ENCODE data around the gene BICD2. TPM values are rescaled to one million over a fixed set of nuclear protein-coding genes. Genes with fewer than 3 reads are reported as not detected.

Gene BICD2
- total RNA-seq, 2 experiments from 2014 or later = 16.5 to 17.2 TPM

DNA sequence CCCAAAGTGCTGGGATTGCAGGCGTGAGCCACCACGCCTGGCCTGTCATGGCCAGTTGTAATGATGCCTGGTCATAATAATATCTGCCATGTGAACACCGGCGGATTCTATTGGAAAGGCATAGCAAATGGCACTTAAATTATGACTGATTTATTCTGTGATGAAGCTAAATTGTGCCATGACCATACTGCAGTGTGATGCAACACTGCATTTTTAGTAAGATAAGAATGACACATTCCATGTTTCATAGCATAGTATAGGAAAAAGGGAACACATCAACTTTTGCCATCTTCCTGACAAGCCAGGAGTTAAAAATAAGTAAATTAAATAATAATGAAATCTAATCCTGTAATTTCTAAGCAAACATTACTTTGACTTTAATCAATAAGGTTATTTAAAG lies 30.4 kb upstream of the BICD2 start:
- H3K4me1 Mint-ChIP-seq (ENCODE audit: low read depth) = peaks cover 12% of the 10 kb centered on the region
- no peak overlapping the region for H3K4me3 Mint-ChIP-seq
- ChIA-PET CTCF (interaction anchor here (0.7 kb wide), 1 partner anchor 51 kb away, joined by 3 read pairs; no protein-coding TSS in a partner anchor), POLR2A (no interaction called here)
- intact Hi-C loops (cut with micrococcal nuclease) = loop anchor here (5.0 kb wide), 1 partner anchor 658 kb away; no protein-coding TSS in a partner anchor
- H3K27ac Mint-ChIP-seq = no peak overlapping the region
- H3K36me3 Mint-ChIP-seq = no peaks in the 10 kb centered on the region
- no peaks in the 10 kb centered on the region for H3K9me3 Mint-ChIP-seq
- DNase-seq = no peak
- H3K27me3 Mint-ChIP-seq = peaks cover 11% of the 10 kb centered on the region

DNA sequence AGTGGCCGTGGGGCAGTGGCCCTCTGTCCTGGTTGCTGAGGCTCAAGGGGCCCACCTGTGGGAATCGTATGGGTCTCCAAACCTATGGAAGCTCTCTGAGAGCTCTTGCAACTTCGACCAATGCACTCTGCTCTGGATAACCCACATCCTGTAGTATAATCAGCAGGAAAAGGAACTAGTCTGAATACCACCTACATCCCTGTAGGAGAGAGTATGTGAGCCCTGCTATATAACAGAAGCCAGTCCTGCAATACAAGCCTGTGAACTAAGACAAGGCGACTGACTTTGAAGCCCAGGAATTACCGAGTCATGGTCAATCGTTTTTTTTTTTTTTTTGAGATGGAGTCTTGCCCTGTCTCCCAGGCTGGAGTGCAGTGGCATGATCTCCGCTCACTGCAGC lies 29.8 kb upstream of the BICD2 start:
- Mint-ChIP-seq H3K36me3 (no peaks in the 10 kb centered on the region), H3K27ac (no peak overlapping the region), H3K27me3 (peaks cover 11% of the 10 kb centered on the region), H3K4me1 (ENCODE audit: low read depth) (peaks cover 12% of the 10 kb centered on the region), H3K9me3 (no peaks in the 10 kb centered on the region), H3K4me3 (no peak overlapping the region)
- intact Hi-C loops (cut with micrococcal nuclease) = loop anchor here (5.0 kb wide), 1 partner anchor 657 kb away; no protein-coding TSS in a partner anchor
- POLR2A ChIA-PET = no interaction called here
- CTCF ChIA-PET = interaction anchor here (0.7 to 4.1 kb wide), 2 partner anchors 13 to 52 kb away, joined by 3 to 24 read pairs; no protein-coding TSS in a partner anchor
- no peak for DNase-seq

- H3K27me3 Mint-ChIP-seq = no peaks in the 10 kb centered on the region
- DNase-seq = peak; percentile 78
- intact Hi-C loops (cut with micrococcal nuclease) = loop anchor here (1.0 to 5.0 kb wide), 4 partner anchors 26 to 654 kb away; partner anchors contain the start of gene IPPK
- CTCF ChIA-PET = interaction anchor here (0.6 to 5.5 kb wide), 30 partner anchors 8 to 844 kb away, joined by 3 to 111 read pairs (median 4); partner anchors contain the start of genes CENPP and IPPK
- H3K4me3 Mint-ChIP-seq = peak overlapping the region; percentile 6
- peaks cover 6% of the 10 kb centered on the region for H3K9me3 Mint-ChIP-seq
- H3K27ac Mint-ChIP-seq = peak overlapping the region; percentile 39
- POLR2A ChIA-PET = interaction anchor here (1.0 kb wide), 1 partner anchor 26 kb away, joined by 4 read pairs; no protein-coding TSS in a partner anchor
- peaks cover 2% of the 10 kb centered on the region for H3K36me3 Mint-ChIP-seq
- peaks cover 12% of the 10 kb centered on the region for H3K4me1 Mint-ChIP-seq (ENCODE audit: low read depth)
Observed at GRCh38 chr9:92790542-92791527, 26.2 kb upstream of the BICD2 start.

GRCh38 chr9:92786298-92786697 lies 21.7 kb upstream of the BICD2 start:
- CTCF ChIA-PET = interaction anchor here (0.7 kb wide), 1 partner anchor 645 kb away, joined by 3 read pairs; no protein-coding TSS in a partner anchor
- Mint-ChIP-seq H3K27ac (no peak overlapping the region), H3K36me3 (peaks cover 2% of the 10 kb centered on the region), H3K4me1 (ENCODE audit: low read depth) (peaks cover 8% of the 10 kb centered on the region), H3K27me3 (no peaks in the 10 kb centered on the region), H3K9me3 (peaks cover 7% of the 10 kb centered on the region), H3K4me3 (no peak overlapping the region)
- intact Hi-C loops (cut with micrococcal nuclease) = no loop called here
- no peak for DNase-seq
- POLR2A ChIA-PET = no interaction called here

DNA sequence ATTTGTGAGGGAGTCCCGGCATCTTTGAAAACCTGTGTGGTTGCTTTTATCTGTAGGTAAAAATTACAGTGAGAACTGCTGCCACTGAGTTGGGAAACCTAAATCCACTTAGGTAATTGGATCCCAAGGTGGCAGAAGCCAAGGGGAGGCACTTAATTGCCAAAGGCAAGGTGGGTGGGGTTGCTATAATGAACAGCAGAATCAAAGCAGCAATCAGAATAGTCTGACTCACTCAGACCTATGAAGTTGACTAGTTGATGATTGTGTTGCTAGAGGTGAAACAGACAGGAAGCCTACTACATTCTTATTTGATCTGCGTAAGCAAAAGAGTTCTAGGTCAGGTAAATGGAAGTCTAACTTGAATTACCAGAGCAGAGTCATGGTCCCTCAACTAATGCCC lies 17.3 kb upstream of the BICD2 start:
- DNase-seq = no peak
- Mint-ChIP-seq H3K27ac (no peak overlapping the region), H3K4me1 (ENCODE audit: low read depth) (no peaks in the 10 kb centered on the region), H3K36me3 (no peaks in the 10 kb centered on the region), H3K4me3 (no peak overlapping the region), H3K27me3 (no peaks in the 10 kb centered on the region), H3K9me3 (peaks cover 7% of the 10 kb centered on the region)
- ChIA-PET POLR2A (no interaction called here), CTCF (interaction anchor here (1.5 kb wide), 1 partner anchor 9 kb away, joined by 4 read pairs; no protein-coding TSS in a partner anchor)
- intact Hi-C loops (cut with micrococcal nuclease) = no loop called here

DNA sequence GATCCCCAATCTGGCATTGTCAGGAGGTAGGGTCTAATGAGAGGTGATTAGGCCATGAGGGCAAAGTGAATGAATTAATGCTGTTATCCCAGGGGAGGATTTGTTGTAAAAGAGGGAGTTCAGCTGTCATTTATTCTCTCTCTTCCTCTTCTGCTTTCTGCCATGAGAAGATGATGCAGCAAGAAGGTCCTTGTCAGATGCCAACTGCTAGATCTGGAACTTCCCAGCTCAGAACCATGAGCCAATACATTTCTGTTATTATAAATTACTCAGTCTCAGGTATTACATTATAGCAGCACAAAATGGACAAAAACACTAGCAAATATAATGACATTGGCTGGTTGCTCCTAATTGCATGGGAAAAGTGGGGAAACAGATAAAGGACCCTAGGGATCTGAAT lies 15.6 kb upstream of the BICD2 start:
- Mint-ChIP-seq H3K27me3 (no peaks in the 10 kb centered on the region), H3K4me3 (no peak overlapping the region), H3K4me1 (ENCODE audit: low read depth) (no peaks in the 10 kb centered on the region), H3K27ac (no peak overlapping the region), H3K9me3 (no peaks in the 10 kb centered on the region), H3K36me3 (no peaks in the 10 kb centered on the region)
- intact Hi-C loops (cut with micrococcal nuclease) = no loop called here
- CTCF ChIA-PET = interaction anchor here (1.0 kb wide), 1 partner anchor 11 kb away, joined by 4 read pairs; no protein-coding TSS in a partner anchor
- no peak for DNase-seq
- POLR2A ChIA-PET = no interaction called here

- ChIA-PET CTCF (interaction anchor here (0.9 to 1.6 kb wide), 2 partner anchors 14 to 16 kb away, joined by 3 to 4 read pairs; no protein-coding TSS in a partner anchor), POLR2A (no interaction called here)
- no peak overlapping the region for H3K27ac Mint-ChIP-seq
- H3K4me1 Mint-ChIP-seq (ENCODE audit: low read depth) = peaks cover 4% of the 10 kb centered on the region
- H3K36me3 Mint-ChIP-seq = no peaks in the 10 kb centered on the region
- no peaks in the 10 kb centered on the region for H3K9me3 Mint-ChIP-seq
- DNase-seq = no peak
- H3K27me3 Mint-ChIP-seq = no peaks in the 10 kb centered on the region
- intact Hi-C loops (cut with micrococcal nuclease) = no loop called here
- no peak overlapping the region for H3K4me3 Mint-ChIP-seq
Observed at GRCh38 chr9:92775466-92775865, 10.8 kb upstream of the BICD2 start.

DNA sequence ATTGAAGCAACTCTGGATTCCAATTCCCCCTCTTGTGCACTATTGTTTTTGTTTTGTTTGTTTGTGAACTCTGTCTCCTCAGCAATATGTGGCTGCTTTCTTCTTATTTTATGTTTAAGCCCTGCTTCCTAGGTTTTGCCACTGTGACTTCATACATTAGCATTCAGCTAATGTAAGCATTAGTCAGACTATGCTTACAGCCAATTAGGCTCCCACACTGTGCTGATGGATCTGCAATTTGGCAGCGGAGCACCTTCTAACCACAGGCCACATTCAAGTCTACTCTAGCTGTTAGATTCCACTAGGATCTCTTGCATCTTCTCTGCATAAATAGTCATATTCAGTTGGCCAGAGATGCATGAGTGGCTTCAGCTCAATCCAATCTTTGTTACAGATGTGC lies 9.6 kb upstream of the BICD2 start:
- no peak overlapping the region for H3K4me3 Mint-ChIP-seq
- ChIA-PET CTCF (interaction anchor here (0.6 to 1.6 kb wide), 3 partner anchors 16 to 57 kb away, joined by 4 read pairs; no protein-coding TSS in a partner anchor), POLR2A (no interaction called here)
- peaks cover 10% of the 10 kb centered on the region for H3K4me1 Mint-ChIP-seq (ENCODE audit: low read depth)
- no peak for DNase-seq
- H3K9me3 Mint-ChIP-seq = no peaks in the 10 kb centered on the region
- H3K27ac Mint-ChIP-seq = no peak overlapping the region
- no peaks in the 10 kb centered on the region for H3K36me3 Mint-ChIP-seq
- intact Hi-C loops (cut with micrococcal nuclease) = no loop called here
- H3K27me3 Mint-ChIP-seq = no peaks in the 10 kb centered on the region

DNA sequence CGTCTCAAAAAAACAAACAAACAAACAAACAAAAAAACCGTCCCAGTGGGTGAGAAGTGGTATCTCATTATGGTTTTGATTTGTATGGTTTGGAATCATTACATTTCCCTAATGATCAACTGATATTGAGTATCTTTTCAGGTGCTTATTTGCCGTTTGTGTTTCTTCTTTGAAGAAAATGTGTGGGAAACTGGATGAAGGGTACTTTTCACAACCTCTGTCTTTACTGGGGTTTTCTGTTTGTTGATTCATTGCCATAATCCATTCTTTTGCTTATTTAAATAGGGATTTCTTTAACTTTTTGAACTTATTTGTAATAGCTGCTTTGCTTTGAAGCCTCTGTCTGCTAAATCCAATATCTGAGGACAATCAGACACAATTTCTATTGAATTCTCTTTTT lies 9.2 kb upstream of the BICD2 start:
- H3K4me1 Mint-ChIP-seq (ENCODE audit: low read depth) = peaks cover 10% of the 10 kb centered on the region
- POLR2A ChIA-PET = no interaction called here
- no peaks in the 10 kb centered on the region for H3K9me3 Mint-ChIP-seq
- no peak overlapping the region for H3K27ac Mint-ChIP-seq
- no peak overlapping the region for H3K4me3 Mint-ChIP-seq
- intact Hi-C loops (cut with micrococcal nuclease) = no loop called here
- DNase-seq = no peak
- CTCF ChIA-PET = interaction anchor here (0.6 kb wide), 1 partner anchor 35 kb away, joined by 4 read pairs; no protein-coding TSS in a partner anchor
- no peaks in the 10 kb centered on the region for H3K36me3 Mint-ChIP-seq
- no peaks in the 10 kb centered on the region for H3K27me3 Mint-ChIP-seq

DNA sequence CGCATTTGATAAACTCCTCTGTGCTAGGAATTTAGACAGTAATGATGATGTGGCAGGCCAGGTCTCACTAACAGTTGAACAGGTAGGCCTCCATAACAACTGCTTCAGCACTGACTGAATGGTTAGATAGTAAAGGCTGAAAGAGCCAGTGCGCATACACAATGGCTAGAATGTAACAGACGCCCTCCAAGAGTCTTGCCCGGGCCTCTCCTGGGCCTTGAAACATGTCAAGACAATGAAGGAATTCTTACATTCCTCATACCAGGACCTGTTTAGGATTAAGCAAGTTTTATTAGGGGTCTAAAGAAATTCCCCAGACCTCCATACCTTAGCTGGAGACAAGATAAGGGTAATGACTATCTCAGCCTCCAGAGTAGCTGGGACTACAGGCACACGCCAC lies 6.7 kb upstream of the BICD2 start:
- CTCF ChIA-PET = no interaction called here
- H3K36me3 Mint-ChIP-seq = no peaks in the 10 kb centered on the region
- no peaks in the 10 kb centered on the region for H3K9me3 Mint-ChIP-seq
- no peak for DNase-seq
- intact Hi-C loops (cut with micrococcal nuclease) = no loop called here
- no peak overlapping the region for H3K4me3 Mint-ChIP-seq
- H3K27ac Mint-ChIP-seq = no peak overlapping the region
- POLR2A ChIA-PET = no interaction called here
- peaks cover 13% of the 10 kb centered on the region for H3K4me1 Mint-ChIP-seq (ENCODE audit: low read depth)
- H3K27me3 Mint-ChIP-seq = no peaks in the 10 kb centered on the region

GRCh38 chr9:92770360-92770995 lies 5.8 kb upstream of the BICD2 start:
- Mint-ChIP-seq H3K27me3 (no peaks in the 10 kb centered on the region), H3K4me1 (ENCODE audit: low read depth) (peaks cover 21% of the 10 kb centered on the region), H3K9me3 (no peaks in the 10 kb centered on the region), H3K27ac (peak overlapping the region; percentile 39), H3K36me3 (no peaks in the 10 kb centered on the region), H3K4me3 (no peak overlapping the region)
- ChIA-PET CTCF (interaction anchor here (0.6 to 1.0 kb wide), 4 partner anchors 62 to 559 kb away, joined by 3 to 4 read pairs (median 3); partner anchors contain the start of gene IPPK), POLR2A (no interaction called here)
- DNase-seq = peak; percentile 35
- intact Hi-C loops (cut with micrococcal nuclease) = no loop called here

GRCh38 chr9:92769990-92770359 lies 5.3 kb upstream of the BICD2 start:
- no peak for DNase-seq
- Mint-ChIP-seq H3K4me1 (ENCODE audit: low read depth) (peaks cover 21% of the 10 kb centered on the region), H3K27me3 (no peaks in the 10 kb centered on the region), H3K27ac (peak overlapping the region; percentile 39), H3K36me3 (no peaks in the 10 kb centered on the region), H3K4me3 (no peak overlapping the region), H3K9me3 (no peaks in the 10 kb centered on the region)
- POLR2A ChIA-PET = no interaction called here
- CTCF ChIA-PET = interaction anchor here (0.8 to 1.0 kb wide), 2 partner anchors 62 to 100 kb away, joined by 3 to 4 read pairs; partner anchors contain the start of gene IPPK
- intact Hi-C loops (cut with micrococcal nuclease) = loop anchor here (10.0 kb wide), 2 partner anchors 325 to 685 kb away; partner anchors contain the start of genes CARD19, FAM120A and FAM120AOS
